Adrenal gland (tissue), 5 donors: ENCODE measurements around the gene BTLA.

Source experiments
- CTCF ChIP-seq, 6 experiments: fragments of 450-650 bp in 4 of 6; fragments of 200-600 bp in 2 of 6; sonication (generic) in 1 of 6; IDR thresholded peaks; 1 replicate in 5 of 6; 2 replicates in 1 of 6; pipeline versions ENCODE4 v1.5.1 to v1.8.0; 2016 to 2021; ENCODE audit warnings: antibody characterized with exemption in 6 of 6, mild to moderate bottlenecking in 2 of 6, moderate library complexity in 1 of 6
- POLR2A ChIP-seq, 2 donors: fragments of 450-650 bp; IDR thresholded peaks; one replicate each; pipeline ENCODE4 v1.6.1; 2017; ENCODE audit warnings: antibody characterized with exemption in 2 of 2, mild to moderate bottlenecking in 2 of 2, moderate library complexity in 1 of 2
- donor health status: DM: no; HTN: no; CAD: no.

- TF ChIP-seq POLR2A (IDR thresholded peaks at IDR 0.05) (no peak), CTCF (IDR thresholded peaks at IDR 0.05) (no peak)
Measured at GRCh38 chr3:112466020-112466419, 33.3 kb downstream of the BTLA start.
